HepG2 (cell line): ENCODE results near the gene SYS1. TPM values are rescaled to one million over a fixed set of nuclear protein-coding genes. Genes with fewer than 3 reads are reported as not detected.

Experiments
- ATM ChIP-seq: fragments of 450-650 bp; IDR thresholded peaks from 2 replicates; pipeline ENCODE4 v1.7.1; 2017; ENCODE audit warnings: mild to moderate bottlenecking, borderline replicate concordance
- HNF4A ChIP-seq: sonication (generic); formaldehyde crosslinking; IDR thresholded peaks from 2 replicates; pipeline ENCODE4 v1.4.0; 2020; ENCODE audit warnings: missing genetic modification reagents
- MEIS1 ChIP-seq: sonication (generic); formaldehyde crosslinking; IDR thresholded peaks from 2 replicates; pipeline ENCODE4 v1.9.0; 2021; ENCODE audit warnings: mild to moderate bottlenecking, missing genetic modification reagents, moderate library complexity, borderline replicate concordance
- MZF1 ChIP-seq: sonication (generic); formaldehyde crosslinking; IDR thresholded peaks from 2 replicates; pipeline ENCODE4 v1.8.1; 2023; ENCODE audit warnings: mild to moderate bottlenecking, missing genetic modification reagents, borderline replicate concordance
- NCOR1 ChIP-seq: fragments of 200-600 bp; sonication (generic); IDR thresholded peaks from 2 replicates; pipeline ENCODE4 v1.7.0; 2017; ENCODE audit warnings: antibody characterized with exemption, low read length, borderline replicate concordance
- NFYC ChIP-seq: IDR thresholded peaks from 2 replicates; pipeline ENCODE4 v1.6.1; 2016; ENCODE audit warnings: missing genetic modification reagents, missing compliant biosample characterization
- XRCC5 ChIP-seq: fragments of 200-400 bp; formaldehyde crosslinking; optimal IDR thresholded peaks from 2 replicates; pipeline ENCODE3; 2017; ENCODE audit warnings: mild to moderate bottlenecking, low read length
- ZNF230 ChIP-seq: sonication (generic); formaldehyde crosslinking; IDR thresholded peaks from 2 replicates; pipeline ENCODE4 v1.4.0; 2020; ENCODE audit warnings: mild to moderate bottlenecking, missing genetic modification reagents
- ZNF333 ChIP-seq: sonication (generic); formaldehyde crosslinking; IDR thresholded peaks from 2 replicates; pipeline ENCODE4 v1.4.0; 2020; ENCODE audit warnings: mild to moderate bottlenecking, missing genetic modification reagents, borderline replicate concordance
- ZNF441 ChIP-seq: sonication (generic); formaldehyde crosslinking; IDR thresholded peaks from 2 replicates; pipeline ENCODE4 v1.7.0; 2021; ENCODE audit warnings: missing genetic modification reagents, borderline replicate concordance
- ZNF501 ChIP-seq: sonication (generic); formaldehyde crosslinking; IDR thresholded peaks from 2 replicates; pipeline ENCODE4 v1.5.1; 2020; ENCODE audit warnings: mild to moderate bottlenecking, moderate library complexity, missing genetic modification reagents
- ZNF569 ChIP-seq: sonication (generic); formaldehyde crosslinking; IDR thresholded peaks from 2 replicates; pipeline ENCODE4 v1.5.0; 2020; ENCODE audit warnings: mild to moderate bottlenecking, missing genetic modification reagents, moderate library complexity, borderline replicate concordance
- ZNF746 ChIP-seq: sonication (generic); formaldehyde crosslinking; IDR thresholded peaks from 2 replicates; pipeline ENCODE4 v1.8.0; 2022; ENCODE audit warnings: mild to moderate bottlenecking, missing genetic modification reagents
- ZNF749 ChIP-seq: sonication (generic); formaldehyde crosslinking; IDR thresholded peaks from 2 replicates; pipeline ENCODE4 v1.8.0; 2022; ENCODE audit warnings: mild to moderate bottlenecking, missing genetic modification reagents, moderate library complexity, borderline replicate concordance
- ZSCAN25 ChIP-seq: sonication (generic); formaldehyde crosslinking; IDR thresholded peaks from 2 replicates; pipeline ENCODE4 v1.8.0; 2022; ENCODE audit warnings: mild to moderate bottlenecking, missing genetic modification reagents
- ZSCAN29 ChIP-seq: sonication (generic); formaldehyde crosslinking; conservative IDR thresholded peaks from 2 replicates; pipeline ENCODE4 v1.4.0; 2020; ENCODE audit warnings: mild to moderate bottlenecking, missing genetic modification reagents
- polyA plus RNA-seq, 8 experiments: library from polyadenylated mRNA; depleted of rRNA in 3 of 8; stranded (reverse) in 7 of 8; unstranded in 1 of 8; fragments of >200 nt; fragmentation: Illumina TruSeq in 4 of 8; extraction: Trizol in 4 of 8; gene quantifications; 2 replicates each; pipeline versions ENCODE4 v1.2.1 to v1.2.3, GENCODE V29; 2011 to 2016; ENCODE audit warnings: low read depth in 4 of 8, missing spikeins in 1 of 8, mixed read lengths in 1 of 8; ENCODE audit not compliant: insufficient read depth in 1 of 8
- total RNA-seq, 5 experiments: library from RNA; depleted of rRNA; stranded (reverse); fragments of >200 nt; fragmentation: Illumina TruSeq; extraction: Trizol; gene quantifications; 2 replicates each; pipeline ENCODE4 v1.2.3, GENCODE V29; 2016; ENCODE audit warnings: low read depth in 1 of 5
- TF ChIP-seq, protein P1 (sequence below): sonication (generic); formaldehyde crosslinking; IDR thresholded peaks from 2 replicates; pipeline ENCODE4 v1.5.1; 2020; ENCODE audit warnings: mild to moderate bottlenecking, missing genetic modification reagents, moderate library complexity
- TF ChIP-seq, protein P2 (sequence below): sonication (generic); formaldehyde crosslinking; IDR thresholded peaks from 2 replicates; pipeline ENCODE4 v1.5.0; 2020; ENCODE audit warnings: missing genetic modification reagents, mild to moderate bottlenecking, borderline replicate concordance
- TF ChIP-seq, protein P3 (sequence below): sonication (generic); formaldehyde crosslinking; IDR thresholded peaks from 2 replicates; pipeline ENCODE4 v1.8.1; 2023; ENCODE audit warnings: mild to moderate bottlenecking, inconsistent platforms, moderate library complexity, missing genetic modification reagents, borderline replicate concordance
- TF ChIP-seq, protein P4 (sequence below): sonication (generic); formaldehyde crosslinking; IDR thresholded peaks from 2 replicates; pipeline ENCODE4 v1.4.0; 2020; ENCODE audit warnings: mild to moderate bottlenecking, low read depth, missing genetic modification reagents

Gene SYS1
- total and polyA plus RNA-seq, 2 of the 13 experiments (the other 11 are each of a cell fraction or from before 2014, with no cell fraction given): 38.3 to 65.6 TPM

- peak; percentile 12; the same call in 1 of the 2 replicates for TF ChIP-seq ZNF333 (CRISPR knock-in tag)
- TF ChIP-seq MZF1 (CRISPR knock-in tag): 0 out of 2 replicates have a peak, but pooled peaks have one; percentile 2
- TF ChIP-seq MEIS1 (CRISPR knock-in tag): 0 out of 2 replicates have a peak, but pooled peaks have one; percentile 25
- TF ChIP-seq ZNF441 (CRISPR knock-in tag): no peak
- peak; percentile 53 for TF ChIP-seq ZNF501 (CRISPR knock-in tag)
- no peak for TF ChIP-seq ATM
- TF ChIP-seq, protein P1, sequence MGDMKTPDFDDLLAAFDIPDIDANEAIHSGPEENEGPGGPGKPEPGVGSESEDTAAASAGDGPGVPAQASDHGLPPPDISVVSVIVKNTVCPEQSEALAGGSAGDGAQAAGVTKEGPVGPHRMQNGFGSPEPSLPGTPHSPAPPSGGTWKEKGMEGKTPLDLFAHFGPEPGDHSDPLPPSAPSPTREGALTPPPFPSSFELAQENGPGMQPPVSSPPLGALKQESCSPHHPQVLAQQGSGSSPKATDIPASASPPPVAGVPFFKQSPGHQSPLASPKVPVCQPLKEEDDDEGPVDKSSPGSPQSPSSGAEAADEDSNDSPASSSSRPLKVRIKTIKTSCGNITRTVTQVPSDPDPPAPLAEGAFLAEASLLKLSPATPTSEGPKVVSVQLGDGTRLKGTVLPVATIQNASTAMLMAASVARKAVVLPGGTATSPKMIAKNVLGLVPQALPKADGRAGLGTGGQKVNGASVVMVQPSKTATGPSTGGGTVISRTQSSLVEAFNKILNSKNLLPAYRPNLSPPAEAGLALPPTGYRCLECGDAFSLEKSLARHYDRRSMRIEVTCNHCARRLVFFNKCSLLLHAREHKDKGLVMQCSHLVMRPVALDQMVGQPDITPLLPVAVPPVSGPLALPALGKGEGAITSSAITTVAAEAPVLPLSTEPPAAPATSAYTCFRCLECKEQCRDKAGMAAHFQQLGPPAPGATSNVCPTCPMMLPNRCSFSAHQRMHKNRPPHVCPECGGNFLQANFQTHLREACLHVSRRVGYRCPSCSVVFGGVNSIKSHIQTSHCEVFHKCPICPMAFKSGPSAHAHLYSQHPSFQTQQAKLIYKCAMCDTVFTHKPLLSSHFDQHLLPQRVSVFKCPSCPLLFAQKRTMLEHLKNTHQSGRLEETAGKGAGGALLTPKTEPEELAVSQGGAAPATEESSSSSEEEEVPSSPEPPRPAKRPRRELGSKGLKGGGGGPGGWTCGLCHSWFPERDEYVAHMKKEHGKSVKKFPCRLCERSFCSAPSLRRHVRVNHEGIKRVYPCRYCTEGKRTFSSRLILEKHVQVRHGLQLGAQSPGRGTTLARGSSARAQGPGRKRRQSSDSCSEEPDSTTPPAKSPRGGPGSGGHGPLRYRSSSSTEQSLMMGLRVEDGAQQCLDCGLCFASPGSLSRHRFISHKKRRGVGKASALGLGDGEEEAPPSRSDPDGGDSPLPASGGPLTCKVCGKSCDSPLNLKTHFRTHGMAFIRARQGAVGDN (CRISPR knock-in tag): no peak
- 0 out of 2 replicates have a peak, but pooled peaks have one; percentile 22 for TF ChIP-seq ZNF746
- no peak for TF ChIP-seq NFYC (CRISPR knock-in tag)
- TF ChIP-seq ZNF569 (CRISPR knock-in tag): peak; percentile 68; the same call in 1 of the 2 replicates
- peak; percentile 16; the same call in 1 of the 2 replicates for TF ChIP-seq ZSCAN25
- TF ChIP-seq ZNF230 (CRISPR knock-in tag): 0 out of 2 replicates have a peak, but pooled peaks have one; percentile 69
- 0 out of 2 replicates have a peak, but pooled peaks have one; percentile 13 for TF ChIP-seq NCOR1
- peak; percentile 55; the same call in 1 of the 2 replicates for TF ChIP-seq ZNF749 (CRISPR knock-in tag)
- TF ChIP-seq, protein P2, sequence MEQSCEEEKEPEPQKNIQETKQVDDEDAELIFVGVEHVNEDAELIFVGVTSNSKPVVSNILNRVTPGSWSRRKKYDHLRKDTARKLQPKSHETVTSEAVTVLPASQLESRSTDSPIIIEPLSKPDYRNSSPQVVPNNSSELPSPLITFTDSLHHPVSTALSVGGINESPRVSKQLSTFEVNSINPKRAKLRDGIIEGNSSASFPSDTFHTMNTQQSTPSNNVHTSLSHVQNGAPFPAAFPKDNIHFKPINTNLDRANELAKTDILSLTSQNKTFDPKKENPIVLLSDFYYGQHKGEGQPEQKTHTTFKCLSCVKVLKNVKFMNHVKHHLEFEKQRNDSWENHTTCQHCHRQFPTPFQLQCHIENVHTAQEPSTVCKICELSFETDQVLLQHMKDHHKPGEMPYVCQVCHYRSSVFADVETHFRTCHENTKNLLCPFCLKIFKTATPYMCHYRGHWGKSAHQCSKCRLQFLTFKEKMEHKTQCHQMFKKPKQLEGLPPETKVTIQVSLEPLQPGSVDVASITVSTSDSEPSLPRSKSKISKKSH (CRISPR knock-in tag): no peak
- TF ChIP-seq, protein P3, sequence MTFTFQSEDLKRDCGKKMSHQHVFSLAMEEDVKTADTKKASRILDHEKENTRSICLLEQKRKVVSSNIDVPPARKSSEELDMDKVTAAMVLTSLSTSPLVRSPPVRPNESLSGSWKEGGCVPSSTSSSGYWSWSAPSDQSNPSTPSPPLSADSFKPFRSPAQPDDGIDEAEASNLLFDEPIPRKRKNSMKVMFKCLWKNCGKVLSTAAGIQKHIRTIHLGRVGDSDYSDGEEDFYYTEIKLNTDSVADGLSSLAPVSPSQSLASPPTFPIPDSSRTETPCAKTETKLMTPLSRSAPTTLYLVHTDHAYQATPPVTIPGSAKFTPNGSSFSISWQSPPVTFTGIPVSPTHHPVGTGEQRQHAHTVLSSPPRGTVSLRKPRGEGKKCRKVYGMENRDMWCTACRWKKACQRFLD (CRISPR knock-in tag): 0 out of 2 replicates have a peak, but pooled peaks have one; percentile 40
- TF ChIP-seq, protein P4, sequence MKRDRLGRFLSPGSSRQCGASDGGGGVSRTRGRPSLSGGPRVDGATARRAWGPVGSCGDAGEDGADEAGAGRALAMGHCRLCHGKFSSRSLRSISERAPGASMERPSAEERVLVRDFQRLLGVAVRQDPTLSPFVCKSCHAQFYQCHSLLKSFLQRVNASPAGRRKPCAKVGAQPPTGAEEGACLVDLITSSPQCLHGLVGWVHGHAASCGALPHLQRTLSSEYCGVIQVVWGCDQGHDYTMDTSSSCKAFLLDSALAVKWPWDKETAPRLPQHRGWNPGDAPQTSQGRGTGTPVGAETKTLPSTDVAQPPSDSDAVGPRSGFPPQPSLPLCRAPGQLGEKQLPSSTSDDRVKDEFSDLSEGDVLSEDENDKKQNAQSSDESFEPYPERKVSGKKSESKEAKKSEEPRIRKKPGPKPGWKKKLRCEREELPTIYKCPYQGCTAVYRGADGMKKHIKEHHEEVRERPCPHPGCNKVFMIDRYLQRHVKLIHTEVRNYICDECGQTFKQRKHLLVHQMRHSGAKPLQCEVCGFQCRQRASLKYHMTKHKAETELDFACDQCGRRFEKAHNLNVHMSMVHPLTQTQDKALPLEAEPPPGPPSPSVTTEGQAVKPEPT (CRISPR knock-in tag): 0 out of 2 replicates have a peak, but pooled peaks have one; percentile 34
- TF ChIP-seq HNF4A (CRISPR knock-in tag): 0 out of 2 replicates have a peak, but pooled peaks have one; percentile 16
- TF ChIP-seq XRCC5: no peak
- 0 out of 2 replicates have a peak, but pooled peaks have one; percentile 51 for TF ChIP-seq ZSCAN29 (CRISPR knock-in tag)
Measured at GRCh38 chr20:45347297-45347935, 15.5 kb upstream of the SYS1 start (continued).
